ENCODE measurements around the gene TRIM67.

TRIM67 gene

DNA sequence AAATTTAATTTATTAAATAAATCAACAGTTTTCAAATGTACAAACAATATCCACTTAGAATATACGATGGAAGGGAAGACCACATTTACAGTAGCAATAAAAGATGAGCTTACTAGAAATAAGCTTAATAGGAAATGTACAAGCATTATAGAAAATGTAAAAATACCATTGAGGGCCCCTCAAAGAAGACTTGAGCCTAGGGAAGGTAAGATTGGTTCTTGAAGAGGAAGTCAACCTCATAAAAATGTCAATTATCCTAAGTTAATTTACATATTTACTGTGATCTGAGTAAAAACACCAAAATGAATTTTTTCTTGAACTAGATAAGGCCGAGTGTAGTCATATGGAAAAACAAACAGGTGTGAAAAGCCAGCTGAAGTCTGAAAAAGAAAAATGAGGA is 39.7 kb upstream of the TRIM67 start:
- CTCF ChIA-PET: interaction anchor here (0.8 to 1.0 kb wide), 2 partner anchors 11 to 13 kb away, joined by 3 read pairs; no protein-coding TSS in a partner anchor

DNA sequence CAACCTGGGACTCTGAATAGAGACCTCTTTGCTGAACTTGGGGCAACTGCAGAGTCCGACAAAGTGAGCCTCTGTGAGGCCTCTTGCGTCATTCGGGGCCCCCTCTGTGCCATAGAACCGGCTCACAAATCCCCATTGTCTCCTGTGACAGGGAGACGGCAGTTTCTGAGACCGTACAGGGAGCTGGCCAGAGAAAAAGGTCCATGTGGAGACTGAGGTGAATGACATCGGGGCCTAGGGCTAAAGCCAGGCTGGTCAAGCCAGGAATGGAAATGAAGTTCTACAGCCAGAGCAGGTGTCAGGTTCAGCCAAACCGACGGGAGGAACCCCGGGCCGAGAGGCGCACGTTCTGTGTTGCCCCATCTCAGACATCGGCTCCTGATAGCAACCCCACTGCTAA is 37.1 kb upstream of the TRIM67 start:
- H3K4me1 ChIP-seq (ENCODE audit: control insufficient read depth, insufficient read depth, low read length): no peaks in the 10 kb centered on the region
- ChIA-PET POLR2A (no interaction called here), CTCF (interaction anchor here (0.6 kb wide), 2 partner anchors 191 to 1872 kb away, joined by 3 to 4 read pairs; no protein-coding TSS in a partner anchor)
- no peaks in the 10 kb centered on the region for H3K36me3 ChIP-seq (ENCODE audit: control insufficient read depth in 2 of 2, insufficient read depth in 1 of 2, low read length in 2 of 2)
- H3K9me3 ChIP-seq (ENCODE audit: control insufficient read depth, insufficient read depth, low read depth, low read length): no peaks in the 10 kb centered on the region
- H3K27ac ChIP-seq (ENCODE audit: extremely low read depth, low read depth, low read length): no peak overlapping the region
- TF ChIP-seq ZNF10 (tag by site-specific recombination; IDR thresholded peaks at IDR 0.05) (no peak), KLF7 (tag by site-specific recombination; IDR thresholded peaks at IDR 0.05; ENCODE audit: borderline replicate concordance) (no peak), ZNF610 (tag by site-specific recombination; IDR thresholded peaks at IDR 0.05; ENCODE audit: borderline replicate concordance) (no peak), ZFHX2 (tag by site-specific recombination; conservative IDR thresholded peaks at IDR 0.05) (no peak), PRDM1 (tag by site-specific recombination; IDR thresholded peaks at IDR 0.05) (no peak), ZNF112 (tag by site-specific recombination; IDR thresholded peaks at IDR 0.05) (no peak), ZNF138 (tag by site-specific recombination; IDR thresholded peaks at IDR 0.05; ENCODE audit: borderline replicate concordance) (no peak), ZNF768 (tag by site-specific recombination; IDR thresholded peaks at IDR 0.05) (no peak)
- TF ChIP-seq, protein P1, sequence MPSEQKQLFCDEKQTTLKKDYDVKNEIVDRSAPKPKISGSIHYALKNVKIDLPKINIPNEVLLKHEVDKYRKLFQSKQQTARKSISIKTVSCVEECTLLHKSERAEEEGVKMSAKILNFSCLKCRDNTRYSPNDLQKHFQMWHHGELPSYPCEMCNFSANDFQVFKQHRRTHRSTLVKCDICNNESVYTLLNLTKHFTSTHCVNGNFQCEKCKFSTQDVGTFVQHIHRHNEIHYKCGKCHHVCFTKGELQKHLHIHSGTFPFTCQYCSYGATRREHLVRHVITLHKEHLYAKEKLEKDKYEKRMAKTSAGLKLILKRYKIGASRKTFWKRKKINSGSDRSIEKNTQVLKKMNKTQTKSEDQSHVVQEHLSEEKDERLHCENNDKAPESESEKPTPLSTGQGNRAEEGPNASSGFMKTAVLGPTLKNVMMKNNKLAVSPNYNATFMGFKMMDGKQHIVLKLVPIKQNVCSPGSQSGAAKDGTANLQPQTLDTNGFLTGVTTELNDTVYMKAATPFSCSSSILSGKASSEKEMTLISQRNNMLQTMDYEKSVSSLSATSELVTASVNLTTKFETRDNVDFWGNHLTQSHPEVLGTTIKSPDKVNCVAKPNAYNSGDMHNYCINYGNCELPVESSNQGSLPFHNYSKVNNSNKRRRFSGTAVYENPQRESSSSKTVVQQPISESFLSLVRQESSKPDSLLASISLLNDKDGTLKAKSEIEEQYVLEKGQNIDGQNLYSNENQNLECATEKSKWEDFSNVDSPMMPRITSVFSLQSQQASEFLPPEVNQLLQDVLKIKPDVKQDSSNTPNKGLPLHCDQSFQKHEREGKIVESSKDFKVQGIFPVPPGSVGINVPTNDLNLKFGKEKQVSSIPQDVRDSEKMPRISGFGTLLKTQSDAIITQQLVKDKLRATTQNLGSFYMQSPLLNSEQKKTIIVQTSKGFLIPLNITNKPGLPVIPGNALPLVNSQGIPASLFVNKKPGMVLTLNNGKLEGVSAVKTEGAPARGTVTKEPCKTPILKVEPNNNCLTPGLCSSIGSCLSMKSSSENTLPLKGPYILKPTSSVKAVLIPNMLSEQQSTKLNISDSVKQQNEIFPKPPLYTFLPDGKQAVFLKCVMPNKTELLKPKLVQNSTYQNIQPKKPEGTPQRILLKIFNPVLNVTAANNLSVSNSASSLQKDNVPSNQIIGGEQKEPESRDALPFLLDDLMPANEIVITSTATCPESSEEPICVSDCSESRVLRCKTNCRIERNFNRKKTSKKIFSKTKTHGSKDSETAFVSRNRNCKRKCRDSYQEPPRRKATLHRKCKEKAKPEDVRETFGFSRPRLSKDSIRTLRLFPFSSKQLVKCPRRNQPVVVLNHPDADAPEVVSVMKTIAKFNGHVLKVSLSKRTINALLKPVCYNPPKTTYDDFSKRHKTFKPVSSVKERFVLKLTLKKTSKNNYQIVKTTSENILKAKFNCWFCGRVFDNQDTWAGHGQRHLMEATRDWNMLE (tag by site-specific recombination; conservative IDR thresholded peaks at IDR 0.05; ENCODE audit: low read depth): no peak
- H3K4me3 ChIP-seq (ENCODE audit: low read depth, low read length): no peak overlapping the region

More for the DNA sequence above, 39.7 kb upstream of the TRIM67 start:
- Histone ChIP-seq H3K4me3 (ENCODE audit: low read depth, low read length) (no peak overlapping the region), H3K36me3 (ENCODE audit: control insufficient read depth in 2 of 2, insufficient read depth in 1 of 2, low read length in 2 of 2) (no peaks in the 10 kb centered on the region), H3K9me3 (ENCODE audit: control insufficient read depth, insufficient read depth, low read depth, low read length) (peaks cover 6% of the 10 kb centered on the region), H3K27ac (ENCODE audit: extremely low read depth, low read depth, low read length) (no peak overlapping the region), H3K4me1 (ENCODE audit: control insufficient read depth, insufficient read depth, low read length) (no peaks in the 10 kb centered on the region)
- POLR2A ChIA-PET: no interaction called here
- TF ChIP-seq ZFP3 (tag by site-specific recombination; IDR thresholded peaks at IDR 0.05; ENCODE audit: low read depth) (no peak), KLF10 (tag by site-specific recombination; IDR thresholded peaks at IDR 0.05) (0 out of 2 replicates have a peak, but pooled peaks have one; percentile 13)

DNA sequence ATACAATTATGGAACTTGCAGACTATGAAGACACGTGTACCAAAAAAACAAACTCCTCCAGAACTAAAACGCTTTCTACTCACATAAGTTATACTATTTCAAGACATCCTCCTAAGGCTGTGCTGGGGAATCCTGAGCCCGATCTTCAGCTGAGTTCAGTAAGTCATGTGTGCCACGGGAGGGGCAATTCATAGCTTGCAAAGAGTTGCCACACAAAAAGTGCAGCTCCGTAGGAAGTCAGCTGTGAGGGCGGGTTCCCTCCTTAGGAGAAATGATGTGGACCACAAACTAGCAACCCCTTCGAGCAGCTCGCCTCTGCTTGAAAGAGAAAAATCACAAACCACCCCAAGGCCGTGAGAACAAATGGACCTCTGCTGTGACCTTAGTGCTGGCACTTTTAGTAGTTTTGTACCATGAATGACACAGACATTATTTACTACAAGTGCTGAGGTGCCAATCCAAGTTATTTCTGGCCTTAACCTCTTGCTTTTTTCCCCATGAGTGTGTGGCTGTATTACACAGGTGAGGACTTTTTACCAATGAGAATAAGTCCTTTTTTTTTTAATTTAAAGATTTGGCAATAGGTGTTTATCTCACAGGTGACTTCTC is 35.8 kb upstream of the TRIM67 start:
- no peak overlapping the region for H3K4me3 ChIP-seq (ENCODE audit: low read depth, low read length)
- H3K9me3 ChIP-seq (ENCODE audit: control insufficient read depth, insufficient read depth, low read depth, low read length): no peaks in the 10 kb centered on the region
- TF ChIP-seq, protein P2, sequence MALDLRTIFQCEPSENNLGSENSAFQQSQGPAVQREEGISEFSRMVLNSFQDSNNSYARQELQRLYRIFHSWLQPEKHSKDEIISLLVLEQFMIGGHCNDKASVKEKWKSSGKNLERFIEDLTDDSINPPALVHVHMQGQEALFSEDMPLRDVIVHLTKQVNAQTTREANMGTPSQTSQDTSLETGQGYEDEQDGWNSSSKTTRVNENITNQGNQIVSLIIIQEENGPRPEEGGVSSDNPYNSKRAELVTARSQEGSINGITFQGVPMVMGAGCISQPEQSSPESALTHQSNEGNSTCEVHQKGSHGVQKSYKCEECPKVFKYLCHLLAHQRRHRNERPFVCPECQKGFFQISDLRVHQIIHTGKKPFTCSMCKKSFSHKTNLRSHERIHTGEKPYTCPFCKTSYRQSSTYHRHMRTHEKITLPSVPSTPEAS (tag by site-specific recombination; IDR thresholded peaks at IDR 0.05): no peak
- TF ChIP-seq, protein P3, sequence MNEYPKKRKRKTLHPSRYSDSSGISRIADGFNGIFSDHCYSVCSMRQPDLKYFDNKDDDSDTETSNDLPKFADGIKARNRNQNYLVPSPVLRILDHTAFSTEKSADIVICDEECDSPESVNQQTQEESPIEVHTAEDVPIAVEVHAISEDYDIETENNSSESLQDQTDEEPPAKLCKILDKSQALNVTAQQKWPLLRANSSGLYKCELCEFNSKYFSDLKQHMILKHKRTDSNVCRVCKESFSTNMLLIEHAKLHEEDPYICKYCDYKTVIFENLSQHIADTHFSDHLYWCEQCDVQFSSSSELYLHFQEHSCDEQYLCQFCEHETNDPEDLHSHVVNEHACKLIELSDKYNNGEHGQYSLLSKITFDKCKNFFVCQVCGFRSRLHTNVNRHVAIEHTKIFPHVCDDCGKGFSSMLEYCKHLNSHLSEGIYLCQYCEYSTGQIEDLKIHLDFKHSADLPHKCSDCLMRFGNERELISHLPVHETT (tag by site-specific recombination; IDR thresholded peaks at IDR 0.05): no peak
- no peak for TF ChIP-seq ZNF626 (tag by site-specific recombination; IDR thresholded peaks at IDR 0.05)
- no peak for TF ChIP-seq SP7 (tag by site-specific recombination; IDR thresholded peaks at IDR 0.05)
- TF ChIP-seq, protein P4, sequence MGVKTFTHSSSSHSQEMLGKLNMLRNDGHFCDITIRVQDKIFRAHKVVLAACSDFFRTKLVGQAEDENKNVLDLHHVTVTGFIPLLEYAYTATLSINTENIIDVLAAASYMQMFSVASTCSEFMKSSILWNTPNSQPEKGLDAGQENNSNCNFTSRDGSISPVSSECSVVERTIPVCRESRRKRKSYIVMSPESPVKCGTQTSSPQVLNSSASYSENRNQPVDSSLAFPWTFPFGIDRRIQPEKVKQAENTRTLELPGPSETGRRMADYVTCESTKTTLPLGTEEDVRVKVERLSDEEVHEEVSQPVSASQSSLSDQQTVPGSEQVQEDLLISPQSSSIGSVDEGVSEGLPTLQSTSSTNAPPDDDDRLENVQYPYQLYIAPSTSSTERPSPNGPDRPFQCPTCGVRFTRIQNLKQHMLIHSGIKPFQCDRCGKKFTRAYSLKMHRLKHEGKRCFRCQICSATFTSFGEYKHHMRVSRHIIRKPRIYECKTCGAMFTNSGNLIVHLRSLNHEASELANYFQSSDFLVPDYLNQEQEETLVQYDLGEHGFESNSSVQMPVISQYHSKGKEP (tag by site-specific recombination; IDR thresholded peaks at IDR 0.05): no peak
- TF ChIP-seq ZNF157 (tag by site-specific recombination; IDR thresholded peaks at IDR 0.05): no peak
- no peak for TF ChIP-seq KLF16 (tag by site-specific recombination; IDR thresholded peaks at IDR 0.05)
- no peak for TF ChIP-seq ZNF544 (tag by site-specific recombination; IDR thresholded peaks at IDR 0.05)
- TF ChIP-seq ZNF140 (tag by site-specific recombination; IDR thresholded peaks at IDR 0.05): no peak
- no peak for TF ChIP-seq ZNF214 (tag by site-specific recombination; IDR thresholded peaks at IDR 0.05; ENCODE audit: borderline replicate concordance)
- no peak for TF ChIP-seq ZBTB7A (tag by site-specific recombination; IDR thresholded peaks at IDR 0.05; ENCODE audit: low read depth)
- H3K4me1 ChIP-seq (ENCODE audit: control insufficient read depth, insufficient read depth, low read length): no peaks in the 10 kb centered on the region
- POLR2A ChIA-PET: no interaction called here
- H3K27ac ChIP-seq (ENCODE audit: extremely low read depth, low read depth, low read length): no peak overlapping the region
- CTCF ChIA-PET: interaction anchor here (0.6 to 0.7 kb wide), 3 partner anchors 95 to 379 kb away, joined by 3 to 4 read pairs (median 4); no protein-coding TSS in a partner anchor
- H3K36me3 ChIP-seq (ENCODE audit: control insufficient read depth in 2 of 2, insufficient read depth in 1 of 2, low read length in 2 of 2): no peaks in the 10 kb centered on the region
